Activated naive CD8-positive, alpha-beta T cell (primary cell): ENCODE results near the gene KCNQ2.

ENCODE experiments used
- H3K27ac Mint-ChIP-seq: one replicate; pipeline ENCODE4 v1.8.0; 2021; ENCODE audit warnings: mixed read lengths
- H3K27me3 Mint-ChIP-seq: one replicate; pipeline ENCODE4 v1.8.0; 2021; ENCODE audit warnings: mixed read lengths
- H3K36me3 Mint-ChIP-seq: one replicate; pipeline ENCODE4 v1.8.0; 2021; ENCODE audit warnings: mixed read lengths
- H3K4me1 Mint-ChIP-seq: one replicate; pipeline ENCODE4 v1.8.0; 2021; ENCODE audit warnings: low read depth, mixed read lengths
- H3K4me3 Mint-ChIP-seq: one replicate; pipeline ENCODE4 v1.8.0; 2021; ENCODE audit warnings: mild to moderate bottlenecking, mixed read lengths
- H3K9me3 Mint-ChIP-seq: one replicate; pipeline ENCODE4 v1.8.0; 2021; ENCODE audit warnings: low read depth, mixed read lengths

KCNQ2 gene

GRCh38 chr20:63411898-63412631, 60.4 kb downstream of the KCNQ2 start:
- Mint-ChIP-seq H3K4me3 (no peak overlapping the region), H3K4me1 (peaks cover 4% of the 10 kb centered on the region), H3K9me3 (no peaks in the 10 kb centered on the region), H3K27ac (no peak overlapping the region), H3K27me3 (peaks cover 2% of the 10 kb centered on the region), H3K36me3 (no peaks in the 10 kb centered on the region)

GRCh38 chr20:63411151-63411897, 61.1 kb downstream of the KCNQ2 start:
- Mint-ChIP-seq H3K27me3 (peaks cover 2% of the 10 kb centered on the region), H3K9me3 (no peaks in the 10 kb centered on the region), H3K4me3 (no peak overlapping the region), H3K36me3 (no peaks in the 10 kb centered on the region), H3K4me1 (peaks cover 4% of the 10 kb centered on the region), H3K27ac (no peak overlapping the region)

- no peak overlapping the region for H3K27ac Mint-ChIP-seq
- no peak overlapping the region for H3K4me3 Mint-ChIP-seq
- no peaks in the 10 kb centered on the region for H3K36me3 Mint-ChIP-seq
- no peaks in the 10 kb centered on the region for H3K9me3 Mint-ChIP-seq
- peaks cover 4% of the 10 kb centered on the region for H3K4me1 Mint-ChIP-seq
- peaks cover 2% of the 10 kb centered on the region for H3K27me3 Mint-ChIP-seq
These were observed 62.5 kb downstream of the KCNQ2 start for GRCh38 chr20:63409834-63410435.

GRCh38 chr20:63409066-63409833, 63.2 kb downstream of the KCNQ2 start:
- H3K9me3 Mint-ChIP-seq = no peaks in the 10 kb centered on the region
- H3K4me3 Mint-ChIP-seq = peak overlapping the region; percentile 10

GRCh38 chr20:63408684-63409046, 63.8 kb downstream of the KCNQ2 start:
- Mint-ChIP-seq H3K9me3 (no peaks in the 10 kb centered on the region), H3K27ac (no peak overlapping the region), H3K4me3 (peak overlapping the region; percentile 10), H3K4me1 (peaks cover 4% of the 10 kb centered on the region), H3K27me3 (peaks cover 2% of the 10 kb centered on the region), H3K36me3 (no peaks in the 10 kb centered on the region)

More at GRCh38 chr20:63409066-63409833, 63.2 kb downstream of the KCNQ2 start:
- Mint-ChIP-seq H3K4me1 (peaks cover 4% of the 10 kb centered on the region), H3K36me3 (no peaks in the 10 kb centered on the region), H3K27ac (no peak overlapping the region), H3K27me3 (peaks cover 2% of the 10 kb centered on the region)

- Mint-ChIP-seq H3K4me3 (no peak overlapping the region), H3K27ac (no peak overlapping the region)
These were observed 64.3 kb downstream of the KCNQ2 start for GRCh38 chr20:63407928-63408683.

GRCh38 chr20:63406617-63407245, 65.7 kb downstream of the KCNQ2 start:
- H3K4me3 Mint-ChIP-seq = no peak overlapping the region
- no peaks in the 10 kb centered on the region for H3K27me3 Mint-ChIP-seq
- H3K9me3 Mint-ChIP-seq = no peaks in the 10 kb centered on the region
- peaks cover 3% of the 10 kb centered on the region for H3K4me1 Mint-ChIP-seq
- no peaks in the 10 kb centered on the region for H3K36me3 Mint-ChIP-seq
- no peak overlapping the region for H3K27ac Mint-ChIP-seq

More at GRCh38 chr20:63407928-63408683, 64.3 kb downstream of the KCNQ2 start:
- H3K4me1 Mint-ChIP-seq = peaks cover 4% of the 10 kb centered on the region
- no peaks in the 10 kb centered on the region for H3K9me3 Mint-ChIP-seq
- no peaks in the 10 kb centered on the region for H3K36me3 Mint-ChIP-seq
- H3K27me3 Mint-ChIP-seq = peaks cover 2% of the 10 kb centered on the region

GRCh38 chr20:63406011-63406410, 66.4 kb downstream of the KCNQ2 start:
- H3K9me3 Mint-ChIP-seq = no peaks in the 10 kb centered on the region
- no peak overlapping the region for H3K4me3 Mint-ChIP-seq
- no peaks in the 10 kb centered on the region for H3K27me3 Mint-ChIP-seq
- no peak overlapping the region for H3K27ac Mint-ChIP-seq
- no peaks in the 10 kb centered on the region for H3K36me3 Mint-ChIP-seq
- H3K4me1 Mint-ChIP-seq = peaks cover 3% of the 10 kb centered on the region

GRCh38 chr20:63405102-63405730, 67.2 kb downstream of the KCNQ2 start:
- Mint-ChIP-seq H3K4me3 (no peak overlapping the region), H3K9me3 (no peaks in the 10 kb centered on the region), H3K27ac (no peak overlapping the region), H3K36me3 (no peaks in the 10 kb centered on the region), H3K4me1 (peaks cover 3% of the 10 kb centered on the region), H3K27me3 (no peaks in the 10 kb centered on the region)

GRCh38 chr20:63404129-63405085, 68.0 kb downstream of the KCNQ2 start:
- no peaks in the 10 kb centered on the region for H3K36me3 Mint-ChIP-seq

GRCh38 chr20:63403403-63404105, 68.9 kb downstream of the KCNQ2 start:
- no peak overlapping the region for H3K4me3 Mint-ChIP-seq
- no peaks in the 10 kb centered on the region for H3K9me3 Mint-ChIP-seq
- H3K4me1 Mint-ChIP-seq = no peaks in the 10 kb centered on the region
- no peaks in the 10 kb centered on the region for H3K36me3 Mint-ChIP-seq
- no peak overlapping the region for H3K27ac Mint-ChIP-seq
- no peaks in the 10 kb centered on the region for H3K27me3 Mint-ChIP-seq

More at GRCh38 chr20:63404129-63405085, 68.0 kb downstream of the KCNQ2 start:
- H3K9me3 Mint-ChIP-seq = no peaks in the 10 kb centered on the region
- H3K4me3 Mint-ChIP-seq = no peak overlapping the region
- no peaks in the 10 kb centered on the region for H3K27me3 Mint-ChIP-seq
- H3K4me1 Mint-ChIP-seq = peaks cover 3% of the 10 kb centered on the region
- no peak overlapping the region for H3K27ac Mint-ChIP-seq

GRCh38 chr20:63402860-63403220, 69.6 kb downstream of the KCNQ2 start:
- Mint-ChIP-seq H3K9me3 (no peaks in the 10 kb centered on the region), H3K27me3 (no peaks in the 10 kb centered on the region), H3K4me1 (no peaks in the 10 kb centered on the region), H3K4me3 (no peak overlapping the region), H3K36me3 (no peaks in the 10 kb centered on the region), H3K27ac (no peak overlapping the region)
